ENCODE measurements around the gene RAPGEF1. TPM values are rescaled to one million over a fixed set of nuclear protein-coding genes. Genes with fewer than 3 reads are reported as not detected.

RAPGEF1 gene
- total RNA-seq, 1 experiment from 2014 or later: 55.6 TPM

GRCh38 chr9:131578021-131578420, 161.9 kb downstream of the RAPGEF1 start:
- no peak overlapping the region for H2BK120ac ChIP-seq (ENCODE audit: low read depth, low read length, poor library complexity, severe bottlenecking)
- no peak overlapping the region for H2AK5ac ChIP-seq (ENCODE audit: insufficient read length, low read length)
- H3K23me2 ChIP-seq (ENCODE audit: insufficient read length, low read depth, low read length, poor library complexity, severe bottlenecking): no peaks in the 10 kb centered on the region
- H3K23ac ChIP-seq (ENCODE audit: insufficient read length, low read depth, low read length): no peak overlapping the region
- no CpG with 5 or more reads among the region's 13 CpGs for WGBS (ENCODE audit: extremely low coverage, insufficient read length, low lambda C conversion rate)
- Mint-ChIP-seq H3K27me3 (ENCODE audit: low read depth) (no peaks in the 10 kb centered on the region), H3K36me3 (ENCODE audit: insufficient read depth in 1 of 3, low read depth in 3 of 3) (peaks cover 6 to 34% (median 21%) of the 10 kb centered on the region in 3 experiments; a peak in 5 of 7 replicates), H3K9me3 (no peaks in the 10 kb centered on the region), H3K27ac (0 out of 7 replicates have a peak overlapping the region, but pooled peaks of 1 of the 3 experiments have one; percentile 23), H3K4me1 (0 out of 4 replicates have a peak, but pooled peaks cover 0 to 4% of the 10 kb centered on the region in 2 experiments), H3K4me3 (no peak overlapping the region)
- H4K20me1 ChIP-seq (ENCODE audit: control insufficient read depth, insufficient read depth, insufficient read length): no peaks in the 10 kb centered on the region
- no peak overlapping the region for H4K8ac ChIP-seq (replicated peaks; ENCODE audit: insufficient read length, low read depth, low read length)
- TF ChIP-seq CTCF (conservative IDR thresholded peaks at IDR 0.05): no peak
- H2BK12ac ChIP-seq (ENCODE audit: insufficient read length, low read depth, low read length): no peak overlapping the region
- H3K18ac ChIP-seq (ENCODE audit: insufficient read length, low read depth, low read length): no peak overlapping the region
- H2BK5ac ChIP-seq (ENCODE audit: insufficient read length, low read length): no peak overlapping the region
- H3K14ac ChIP-seq (ENCODE audit: insufficient read depth, low read length): no peak overlapping the region
- H2BK20ac ChIP-seq (ENCODE audit: low read depth, low read length, poor library complexity, severe bottlenecking): no peak overlapping the region
- H3K79me2 ChIP-seq (ENCODE audit: insufficient read depth, low read length): no peaks in the 10 kb centered on the region
- H4K91ac ChIP-seq (ENCODE audit: insufficient read length, low read depth, low read length): no peak overlapping the region
- DNase-seq: no peak
- H3K9ac ChIP-seq (ENCODE audit: extremely low read depth, insufficient read length, low read length): no peak overlapping the region
- no peaks in the 10 kb centered on the region for H3K79me1 ChIP-seq (ENCODE audit: insufficient read depth, low read depth, low read length, poor library complexity, severe bottlenecking)
- no peaks in the 10 kb centered on the region for H3K27me3 ChIP-seq (ENCODE audit: insufficient read depth, low read length)
- no peak overlapping the region for H2BK15ac ChIP-seq (ENCODE audit: low read depth, low read length)
- H4K5ac ChIP-seq (ENCODE audit: insufficient read length, low read depth, low read length): no peak overlapping the region
- no peaks in the 10 kb centered on the region for H3K4me1 ChIP-seq (ENCODE audit: insufficient read depth, low read length)
- H3T11ph ChIP-seq (ENCODE audit: low read length): no peak overlapping the region
- no peak overlapping the region for H3K56ac ChIP-seq (ENCODE audit: insufficient read length, low read depth, low read length)
- no peak overlapping the region for H3K4me2 ChIP-seq (ENCODE audit: insufficient read depth, insufficient read length, low read length)
- no peak overlapping the region for H3K27ac ChIP-seq (ENCODE audit: insufficient read length, low read depth, low read length)
- no peak overlapping the region for H2AFZ ChIP-seq (ENCODE audit: low read length)
- no peaks in the 10 kb centered on the region for H3K9me3 ChIP-seq (ENCODE audit: control insufficient read depth, low read depth, low read length)
- H3K4ac ChIP-seq (ENCODE audit: low read depth, low read length): no peak overlapping the region

Data from H9 (cell line).